NK-92 (cell line): Measurements from ENCODE around the gene NDUFB7.
A peak's percentile ranks its signal among the peaks of the same experiment; 100 is the strongest.
"Not testable (repeated sequence)": the region's sequence is repeated elsewhere in the genome, so short reads cannot be mapped to it uniquely, and the experiment has no call there.

ENCODE experiments used
- DNase-seq: peaks from one replicate; lab custom pipeline; 2025; ENCODE audit not compliant: unreplicated experiment; lab: John Stamatoyannopoulos, UW

NDUFB7 gene

DNA sequence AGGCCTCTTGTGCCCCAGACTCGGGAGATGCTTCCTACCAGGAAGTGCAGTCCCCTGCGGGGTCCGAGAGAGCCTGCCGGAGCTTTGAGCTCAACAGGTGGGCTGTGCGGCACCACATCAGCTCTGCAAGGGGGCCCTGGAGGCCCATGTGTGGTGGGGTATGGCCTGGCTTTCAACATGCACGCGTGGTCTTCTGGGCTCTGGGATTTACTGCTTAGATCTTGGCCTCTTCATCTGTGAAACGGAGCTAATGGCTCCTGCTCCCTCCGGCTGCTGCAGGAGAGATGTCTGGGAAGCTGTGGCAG lies 18.0 kb downstream of the NDUFB7 start:
- no peak for DNase-seq

DNA sequence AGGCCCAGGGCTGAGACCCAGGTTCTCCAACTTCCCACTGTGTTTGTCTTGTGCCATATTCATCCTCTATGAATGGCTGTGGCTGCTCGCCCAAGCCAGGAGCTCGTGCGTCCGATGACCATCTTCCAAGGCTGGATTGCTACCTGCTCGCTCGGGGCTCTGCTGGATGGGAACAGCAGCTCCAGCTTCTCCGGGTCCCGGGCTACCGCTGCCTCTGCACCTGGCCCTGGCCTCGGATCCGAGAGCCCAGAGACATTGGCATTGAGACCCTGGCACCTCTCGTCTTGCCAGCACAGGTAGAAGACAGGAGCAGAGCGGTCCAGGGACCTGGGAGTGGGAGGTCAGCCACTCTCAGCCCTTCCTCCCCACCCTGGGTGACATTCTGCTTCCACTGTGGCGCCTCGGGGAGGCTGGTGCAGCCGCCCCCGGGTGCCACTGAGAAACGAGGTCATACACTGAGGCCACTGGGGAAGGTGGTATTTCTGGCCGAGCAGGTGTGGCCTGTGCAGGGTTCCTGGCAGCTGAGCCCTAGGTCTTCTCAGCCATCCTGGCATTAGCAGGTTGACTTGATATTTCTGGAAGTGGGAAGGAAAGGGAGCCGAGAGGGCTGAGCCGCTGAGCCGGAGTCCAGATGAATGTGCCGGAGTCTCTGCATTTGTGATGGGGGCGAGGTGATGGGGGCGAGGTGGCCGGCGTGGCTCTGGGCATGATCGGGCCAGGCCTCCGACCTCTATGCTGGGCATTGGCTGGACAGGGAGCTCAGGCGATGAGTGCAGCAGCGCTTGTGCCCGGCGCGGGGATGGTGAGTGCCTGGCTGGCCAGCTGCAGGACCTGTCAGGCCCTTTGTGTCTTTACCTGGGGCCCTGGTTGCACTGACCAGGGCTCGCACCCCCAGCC lies 18.6 kb downstream of the NDUFB7 start:
- no peak for DNase-seq

DNA sequence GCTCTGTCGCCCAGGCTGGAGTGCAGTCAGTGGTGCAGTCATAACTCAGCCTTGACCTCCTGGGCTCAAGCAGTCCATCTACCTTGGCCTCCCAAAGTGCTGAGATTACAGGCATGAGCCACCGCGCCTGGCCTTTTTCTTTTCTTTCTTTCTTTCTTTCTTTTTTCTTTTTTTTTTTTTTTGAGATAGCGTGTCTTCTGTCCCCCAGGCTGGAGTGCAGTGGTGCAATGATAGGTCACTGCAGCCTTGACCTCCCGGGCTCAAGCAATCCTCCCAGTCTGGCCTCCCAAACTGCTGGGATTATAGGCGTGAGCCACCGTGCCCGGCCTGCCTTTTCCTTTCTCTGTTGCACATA lies 19.9 kb downstream of the NDUFB7 start:
- DNase-seq = not testable (repeated sequence)

- not testable (repeated sequence) for DNase-seq
These were observed 20.5 kb downstream of the NDUFB7 start for GRCh38 chr19:14551134-14552005.

- no peak for DNase-seq
These were observed 21.6 kb downstream of the NDUFB7 start for GRCh38 chr19:14550201-14550754.

- no peak for DNase-seq
These were observed 26.2 kb downstream of the NDUFB7 start for GRCh38 chr19:14545716-14546082.

- DNase-seq = no peak
These were observed 26.7 kb downstream of the NDUFB7 start for GRCh38 chr19:14544977-14545715.

GRCh38 chr19:14544047-14544446 lies 27.8 kb downstream of the NDUFB7 start:
- no peak for DNase-seq

DNA sequence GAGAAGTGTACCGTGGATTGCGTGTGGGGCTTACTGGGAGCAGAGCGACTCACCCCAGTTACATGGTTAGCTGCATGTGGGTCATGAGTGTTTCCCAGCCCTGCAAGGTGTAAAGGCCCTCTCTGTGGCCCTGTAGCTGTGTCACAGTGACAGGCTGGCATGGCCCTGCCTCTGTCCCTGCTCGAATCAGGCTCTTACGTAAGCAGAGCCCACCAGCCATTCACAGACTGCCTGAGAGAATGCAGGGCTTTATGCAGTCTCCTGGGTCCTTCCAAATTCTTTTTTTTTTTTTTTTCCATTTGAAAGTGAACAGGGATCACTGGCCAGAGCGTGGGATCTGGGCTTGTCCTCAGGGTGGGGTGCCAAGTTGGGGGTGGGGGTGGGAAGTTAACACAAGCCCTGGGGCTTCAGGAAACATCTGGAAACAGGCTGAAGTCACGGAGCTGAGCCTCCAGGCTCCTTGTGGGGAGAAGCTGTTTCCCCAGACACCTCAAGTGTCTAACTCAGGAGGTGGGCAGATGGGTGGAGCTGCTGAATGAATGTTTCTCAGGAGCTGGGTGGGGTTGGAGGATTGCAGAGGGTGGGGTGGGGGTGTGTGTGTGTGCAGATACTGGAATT lies 29.0 kb downstream of the NDUFB7 start:
- DNase-seq = no peak

DNA sequence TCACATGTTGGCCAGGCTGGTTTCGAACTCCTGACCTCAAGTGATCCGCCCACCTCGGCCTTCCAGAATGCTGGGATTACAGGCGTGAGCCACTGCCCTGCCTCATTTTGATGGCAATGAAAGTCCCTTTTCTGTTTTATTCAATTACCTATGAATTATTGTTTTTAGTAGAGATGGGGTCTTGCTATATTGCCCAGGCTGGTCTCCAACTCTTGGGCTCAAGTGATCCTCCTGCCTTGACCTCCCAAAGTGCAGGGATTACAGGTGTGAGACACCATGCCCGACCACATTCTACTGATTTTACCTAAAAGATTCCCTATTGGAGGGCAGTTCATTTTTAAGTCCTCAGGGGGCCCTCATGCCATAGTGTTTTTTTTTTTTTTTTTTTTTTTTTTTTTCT lies 29.9 kb downstream of the NDUFB7 start:
- DNase-seq = not testable (repeated sequence)

GRCh38 chr19:14540741-14541525 lies 30.9 kb downstream of the NDUFB7 start:
- DNase-seq = no peak

GRCh38 chr19:14536926-14537692 lies 34.8 kb downstream of the NDUFB7 start:
- no peak for DNase-seq

DNA sequence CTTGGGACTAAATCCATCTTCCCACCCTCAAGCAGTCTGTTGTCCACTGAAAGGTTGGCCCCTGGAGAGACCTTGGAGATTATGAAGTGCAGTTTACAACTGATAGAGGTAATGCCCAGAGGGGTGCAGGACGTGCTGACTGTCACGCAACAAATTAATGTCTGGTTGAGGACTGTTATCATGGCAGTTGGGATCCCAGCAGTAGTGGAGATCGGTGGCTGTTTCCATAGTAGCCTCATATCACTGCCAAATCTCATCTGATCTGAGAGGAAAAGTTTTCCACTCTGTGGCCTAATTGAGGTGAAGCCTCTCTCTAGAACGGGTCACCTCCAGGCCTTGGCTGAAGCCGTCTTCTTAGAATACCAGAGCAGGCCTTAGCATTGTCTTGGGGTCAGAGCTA lies 38.4 kb downstream of the NDUFB7 start:
- DNase-seq = no peak

DNA sequence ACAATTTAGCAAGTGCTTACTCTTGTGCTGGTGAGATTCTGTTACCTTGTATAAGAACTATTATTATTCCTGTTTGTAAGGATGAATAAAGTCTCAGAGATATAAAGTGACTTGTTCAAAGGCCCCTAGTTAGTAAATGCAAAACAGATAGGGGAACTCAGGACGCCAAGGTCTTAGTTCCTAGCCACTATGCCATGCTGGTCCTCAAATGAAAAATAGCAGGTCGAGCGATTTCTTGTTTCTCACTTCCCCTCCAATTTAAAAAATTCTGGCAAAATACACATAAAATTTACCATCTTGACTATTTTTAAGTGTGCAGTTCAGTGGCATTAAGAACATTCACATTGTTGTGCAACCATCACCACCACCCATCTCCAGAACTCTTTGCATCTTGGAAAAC lies 41.4 kb downstream of the NDUFB7 start:
- no peak for DNase-seq

- DNase-seq = no peak
These were observed 41.9 kb downstream of the NDUFB7 start for GRCh38 chr19:14530005-14530348.

GRCh38 chr19:14529254-14530004 lies 42.4 kb downstream of the NDUFB7 start, which contains the start of gene TECR:
TECR (plus strand) TSS chr19:14529594; CDS start chr19:14529697, 103 bp downstream.
- DNase-seq = peak; percentile 98

GRCh38 chr19:14528419-14529253 lies 43.2 kb downstream of the NDUFB7 start:
- DNase-seq = no peak

DNA sequence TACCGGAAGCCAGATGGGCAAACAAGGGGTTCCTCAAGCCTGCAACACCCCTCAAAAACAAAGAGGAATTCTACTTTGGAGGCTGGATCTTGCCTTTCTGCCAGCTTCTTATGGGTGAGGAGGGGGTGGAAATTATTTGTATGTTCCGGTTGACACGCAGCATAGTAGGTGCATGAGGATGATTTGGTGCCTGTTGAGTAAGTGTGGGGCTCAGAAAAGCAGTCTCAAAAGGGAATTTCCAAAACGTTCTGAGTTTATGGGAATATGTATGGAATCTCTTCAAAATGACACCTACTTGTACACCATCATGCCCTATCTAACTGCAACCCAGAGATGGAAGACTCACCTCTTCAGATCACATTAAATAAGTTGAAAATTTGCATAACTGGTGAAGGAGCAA lies 45.4 kb downstream of the NDUFB7 start:
- DNase-seq = no peak
